Parathyroid adenoma (tissue), 2 donors: ENCODE results near the gene FASTK.

ENCODE experiments used
- H2AFZ ChIP-seq: fragments of 300-600 bp; sonication (generic); one replicate; pipeline ENCODE4 v1.7.0; 2017; ENCODE audit warnings: antibody characterized with exemption, mild to moderate bottlenecking
- H3K27ac ChIP-seq: fragments of 300-600 bp; sonication (generic); one replicate; pipeline ENCODE4 v1.7.0; 2017
- H3K27me3 ChIP-seq: fragments of 300-600 bp; sonication (generic); one replicate; pipeline ENCODE4 v1.7.0; 2017; ENCODE audit warnings: low read length; ENCODE audit not compliant: control insufficient read depth, insufficient read depth
- H3K36me3 ChIP-seq: fragments of 300-600 bp; sonication (generic); one replicate; pipeline ENCODE4 v1.7.0; 2017; ENCODE audit warnings: low read length; ENCODE audit not compliant: control insufficient read depth, insufficient read depth
- H3K4me1 ChIP-seq: fragments of 300-600 bp; sonication (generic); one replicate; pipeline ENCODE4 v1.7.0; 2017; ENCODE audit warnings: control low read depth
- H3K4me2 ChIP-seq: fragments of 300-600 bp; sonication (generic); one replicate; pipeline ENCODE4 v1.7.0; 2017; ENCODE audit warnings: low read length
- H3K4me3 ChIP-seq: fragments of 300-600 bp; sonication (generic); one replicate; pipeline ENCODE4 v1.7.0; 2017; ENCODE audit warnings: low read depth, low read length
- H3K79me2 ChIP-seq: fragments of 300-600 bp; sonication (generic); one replicate; pipeline ENCODE4 v1.7.0; 2017; ENCODE audit warnings: control low read depth
- H3K9ac ChIP-seq: fragments of 300-600 bp; sonication (generic); one replicate; pipeline ENCODE4 v1.7.0; 2017; ENCODE audit warnings: mild to moderate bottlenecking
- H3K9me3 ChIP-seq: fragments of 300-600 bp; sonication (generic); one replicate; pipeline ENCODE4 v1.7.0; 2017; ENCODE audit warnings: low read length; ENCODE audit not compliant: control insufficient read depth
- CTCF ChIP-seq: fragments of 300-600 bp; sonication (generic); IDR thresholded peaks from one replicate; pipeline ENCODE4 v1.7.0; 2017; ENCODE audit warnings: antibody characterized with exemption, mild to moderate bottlenecking
- donor health status: primary hyperparathyroidism.

FASTK gene

GRCh38 chr7:151118108-151119054 lies 37.8 kb upstream of the FASTK start:
- no peak overlapping the region for H3K9ac ChIP-seq
- H3K27me3 ChIP-seq, result no peaks in the 10 kb centered on the region
- no peak for TF ChIP-seq CTCF
- H3K79me2 ChIP-seq, result peaks cover 22% of the 10 kb centered on the region
- no peak overlapping the region for H3K4me3 ChIP-seq
- no peaks in the 10 kb centered on the region for H3K9me3 ChIP-seq
- no peaks in the 10 kb centered on the region for H3K36me3 ChIP-seq
- no peak overlapping the region for H2AFZ ChIP-seq
- peaks cover 10% of the 10 kb centered on the region for H3K4me1 ChIP-seq
- no peak overlapping the region for H3K4me2 ChIP-seq
- no peak overlapping the region for H3K27ac ChIP-seq

GRCh38 chr7:151117565-151117964 lies 37.0 kb upstream of the FASTK start:
- peaks cover 11% of the 10 kb centered on the region for H3K4me1 ChIP-seq
- no peak for TF ChIP-seq CTCF
- no peaks in the 10 kb centered on the region for H3K9me3 ChIP-seq
- no peaks in the 10 kb centered on the region for H3K27me3 ChIP-seq
- no peaks in the 10 kb centered on the region for H3K36me3 ChIP-seq
- no peak overlapping the region for H3K4me3 ChIP-seq
- peaks cover 28% of the 10 kb centered on the region for H3K79me2 ChIP-seq
- no peak overlapping the region for H3K27ac ChIP-seq
- H3K9ac ChIP-seq, result no peak overlapping the region
- no peak overlapping the region for H2AFZ ChIP-seq
- no peak overlapping the region for H3K4me2 ChIP-seq

- Histone ChIP-seq H3K4me3 (no peak overlapping the region), H3K27me3 (no peaks in the 10 kb centered on the region), H3K9me3 (no peaks in the 10 kb centered on the region), H3K9ac (no peak overlapping the region), H3K79me2 (peaks cover 36% of the 10 kb centered on the region), H3K4me1 (peaks cover 11% of the 10 kb centered on the region), H3K36me3 (no peaks in the 10 kb centered on the region), H2AFZ (no peak overlapping the region), H3K4me2 (no peak overlapping the region), H3K27ac (no peak overlapping the region)
- TF ChIP-seq CTCF, result no peak
Measured at GRCh38 chr7:151116603-151117440, 36.2 kb upstream of the FASTK start.

GRCh38 chr7:151115836-151116418 lies 35.3 kb upstream of the FASTK start:
- H3K9me3 ChIP-seq, result no peaks in the 10 kb centered on the region
- peaks cover 44% of the 10 kb centered on the region for H3K79me2 ChIP-seq
- H3K4me1 ChIP-seq, result peaks cover 11% of the 10 kb centered on the region
- no peak overlapping the region for H3K4me3 ChIP-seq
- TF ChIP-seq CTCF, result no peak
- no peak overlapping the region for H3K9ac ChIP-seq
- no peak overlapping the region for H3K4me2 ChIP-seq
- H3K27ac ChIP-seq, result no peak overlapping the region
- H3K27me3 ChIP-seq, result no peaks in the 10 kb centered on the region
- H2AFZ ChIP-seq, result no peak overlapping the region
- no peaks in the 10 kb centered on the region for H3K36me3 ChIP-seq
